Ovary (tissue), 9 donors: Measurements from ENCODE around the gene SLC26A4. TPM values are rescaled to one million over a fixed set of nuclear protein-coding genes. Genes with fewer than 3 reads are reported as not detected.

Experiments
- DNase-seq, 5 donors: peaks; one replicate each; pipeline ENCODE4 v3.0.0-alpha.2; 2019 to 2020
- H3K27ac ChIP-seq, 2 donors: fragments of 200-600 bp; one replicate each; pipeline versions ENCODE4 v1.5.1 to v1.8.0; 2019 to 2022
- H3K27me3 ChIP-seq: fragments of 200-600 bp; one replicate; pipeline ENCODE4 v1.8.0; 2022
- H3K36me3 ChIP-seq: fragments of 200-600 bp; sonication (generic); one replicate; pipeline ENCODE4 v1.5.1; 2019
- H3K4me1 ChIP-seq: one replicate; pipeline ENCODE4 v1.8.1; 2013; ENCODE audit warnings: mild to moderate bottlenecking, moderate library complexity; ENCODE audit not compliant: insufficient read depth
- H3K4me3 ChIP-seq: fragments of 200-600 bp; sonication (generic); one replicate; pipeline ENCODE4 v1.5.1; 2017
- H3K9me3 ChIP-seq, 2 donors: fragments of 200-600 bp in 1 of 2; sonication (generic) in 1 of 2; one replicate each; pipeline versions ENCODE4 v1.5.1 to v1.8.1; 2013 to 2019; ENCODE audit warnings: mild to moderate bottlenecking in 1 of 2, moderate library complexity in 1 of 2
- EP300 ChIP-seq: sonication (generic); formaldehyde crosslinking; IDR thresholded peaks from one replicate; pipeline ENCODE4 v1.6.1; 2017; ENCODE audit warnings: antibody characterized with exemption
- POLR2A ChIP-seq: fragments of 450-650 bp; IDR thresholded peaks from one replicate; pipeline ENCODE4 v1.6.1; 2017; ENCODE audit warnings: antibody characterized with exemption, mild to moderate bottlenecking, moderate library complexity
- WGBS, 3 donors: extraction: QIAGEN DNeasy Blood & Tissue Kit in 1 of 3; methylation state at CpG; one replicate each; pipeline versions ENCODE4 v1.1.5 to v1.1.7; 2013 to 2017; 5-methylcytosine and 5-hydroxymethylcytosine counted together
- intact Hi-C, 4 donors: fragments of 100-400 bp; cut with DNase I; formaldehyde crosslinking; loops; one replicate each; pipeline versions ENCODE4 v1.11.0 to v1.15.1; 2022 to 2023
- polyA plus RNA-seq, 2 donors: library from polyadenylated mRNA; stranded (reverse); fragments of 200-250 nt in 1 of 2; fragments of 350-450 nt in 1 of 2; fragmentation: Illumina TruSeq in 1 of 2; extraction: RNeasy Lipid Tissue Mini Kit (QIAGEN cat#74804) in 1 of 2; gene quantifications; one replicate each; pipeline ENCODE4 v1.2.3, GENCODE V29; 2013 to 2014
- total RNA-seq, 7 donors: library from RNA; depleted of rRNA in 2 of 7; stranded (reverse); fragments of >200 nt in 2 of 7; fragmentation: NEBNext Ultra II Directional in 3 of 7; extraction: Animal tissue kit (Norgen Biotek cat#: 25700) in 3 of 7; gene quantifications; one replicate each; pipeline versions ENCODE4 v1.1.0 to v1.2.4, GENCODE V29; 2016 to 2023
- TF ChIP-seq, protein P1 (sequence below), 3 donors: fragments of 450-650 bp in 2 of 3; fragments of 200-600 bp in 1 of 3; IDR thresholded peaks; one replicate each; pipeline versions ENCODE4 v1.5.1 to v1.8.0; 2016 to 2022; ENCODE audit warnings: antibody characterized with exemption in 3 of 3, mild to moderate bottlenecking in 1 of 3
- donor health status: DM: no; HTN: no; CAD: no; lungs with moderate emphysema.
- donor health status: DM: no; HTN: no; CAD: no.
- donor health status: Bipolar disorder and iron deficiency.
- donor health status: DM: yes; HTN: yes; CAD: no.
- donor health status: DM: no; HTN: no; CAD: no.
- donor health status: DM: yes; HTN: yes; CAD: no.

The SLC26A4 gene
- total and polyA plus RNA-seq, 9 donors = 0.11 to 1.3 (median 0.62) TPM

GRCh38 chr7:107643938-107644308 lies 16.7 kb upstream of the SLC26A4 start:
- peaks cover 1% of the 10 kb centered on the region for H3K4me1 ChIP-seq
- H3K36me3 ChIP-seq = no peaks in the 10 kb centered on the region
- no peaks in the 10 kb centered on the region for H3K27me3 ChIP-seq
- 84 to 90% (median 87%) methylated on average over 1 of the region's 1 CpG for WGBS, 3 donors
- H3K9me3 ChIP-seq = no peaks in the 10 kb centered on the region
- no peak for DNase-seq
- peak overlapping the region in 1 of 2 donors; percentile 51 for H3K27ac ChIP-seq
- intact Hi-C loops = no loop called here
- no peak overlapping the region for H3K4me3 ChIP-seq
- TF ChIP-seq, protein P1, sequence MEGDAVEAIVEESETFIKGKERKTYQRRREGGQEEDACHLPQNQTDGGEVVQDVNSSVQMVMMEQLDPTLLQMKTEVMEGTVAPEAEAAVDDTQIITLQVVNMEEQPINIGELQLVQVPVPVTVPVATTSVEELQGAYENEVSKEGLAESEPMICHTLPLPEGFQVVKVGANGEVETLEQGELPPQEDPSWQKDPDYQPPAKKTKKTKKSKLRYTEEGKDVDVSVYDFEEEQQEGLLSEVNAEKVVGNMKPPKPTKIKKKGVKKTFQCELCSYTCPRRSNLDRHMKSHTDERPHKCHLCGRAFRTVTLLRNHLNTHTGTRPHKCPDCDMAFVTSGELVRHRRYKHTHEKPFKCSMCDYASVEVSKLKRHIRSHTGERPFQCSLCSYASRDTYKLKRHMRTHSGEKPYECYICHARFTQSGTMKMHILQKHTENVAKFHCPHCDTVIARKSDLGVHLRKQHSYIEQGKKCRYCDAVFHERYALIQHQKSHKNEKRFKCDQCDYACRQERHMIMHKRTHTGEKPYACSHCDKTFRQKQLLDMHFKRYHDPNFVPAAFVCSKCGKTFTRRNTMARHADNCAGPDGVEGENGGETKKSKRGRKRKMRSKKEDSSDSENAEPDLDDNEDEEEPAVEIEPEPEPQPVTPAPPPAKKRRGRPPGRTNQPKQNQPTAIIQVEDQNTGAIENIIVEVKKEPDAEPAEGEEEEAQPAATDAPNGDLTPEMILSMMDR (IDR thresholded peaks at IDR 0.05) = no peak
- TF ChIP-seq EP300 (no peak), POLR2A (no peak)

DNA sequence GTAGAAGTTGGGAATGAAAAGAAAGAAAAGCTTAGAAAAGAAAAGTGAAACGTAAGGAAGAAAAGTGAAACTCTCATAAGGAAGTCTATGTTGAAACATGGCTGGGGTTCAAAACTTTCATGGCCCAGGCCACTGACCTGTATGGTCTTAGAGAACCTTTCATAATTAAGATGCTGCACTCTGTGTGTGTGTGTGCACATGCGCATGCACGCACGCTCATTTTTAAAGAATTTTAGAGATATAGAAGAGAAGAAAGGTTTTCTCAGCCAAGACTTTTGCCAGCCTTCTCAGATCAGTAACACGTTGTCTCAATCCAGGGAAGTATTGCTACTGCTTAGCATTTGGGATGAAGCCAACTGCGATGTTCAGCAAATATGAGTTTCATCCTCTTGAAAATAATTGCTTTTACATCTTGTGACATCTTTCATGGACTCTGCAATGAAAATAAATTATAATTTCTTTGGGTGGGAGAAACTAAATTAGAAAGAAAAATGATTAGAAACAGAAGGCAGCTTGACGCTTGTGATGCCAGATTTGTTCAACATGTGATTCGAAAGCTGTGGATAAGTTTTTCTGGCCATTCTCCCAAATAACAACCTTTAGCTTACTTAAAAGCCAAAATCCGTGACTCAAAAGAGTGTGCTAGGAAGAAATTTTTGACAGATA lies 16.2 kb upstream of the SLC26A4 start:
- DNase-seq = peak; percentile 27 to 57 (median 45)
- intact Hi-C loops = no loop called here
- Histone ChIP-seq H3K27me3 (no peaks in the 10 kb centered on the region), H3K27ac (peak overlapping the region in 1 of 2 donors; percentile 51), H3K4me1 (peaks cover 1% of the 10 kb centered on the region), H3K9me3 (no peaks in the 10 kb centered on the region), H3K36me3 (no peaks in the 10 kb centered on the region), H3K4me3 (no peak overlapping the region)
- TF ChIP-seq, protein P1 (IDR thresholded peaks at IDR 0.05) = no peak
- TF ChIP-seq EP300 (no peak), POLR2A (no peak)
- WGBS, 3 donors = 7 to 13% (median 7%) methylated on average over 9 of the region's 9 CpGs

GRCh38 chr7:107652642-107653041 lies 8.0 kb upstream of the SLC26A4 start:
- no peak for DNase-seq
- H3K9me3 ChIP-seq = peaks cover 0 to 3% of the 10 kb centered on the region in 2 donors
- H3K36me3 ChIP-seq = no peaks in the 10 kb centered on the region
- no peaks in the 10 kb centered on the region for H3K4me1 ChIP-seq
- H3K27me3 ChIP-seq = no peaks in the 10 kb centered on the region
- TF ChIP-seq, protein P1 (IDR thresholded peaks at IDR 0.05) = no peak
- no peak for TF ChIP-seq POLR2A
- TF ChIP-seq EP300 = no peak
- H3K27ac ChIP-seq = no peak overlapping the region
- WGBS, 3 donors = 93 to 98% (median 96%) methylated on average over 5 of the region's 5 CpGs
- intact Hi-C loops = no loop called here
- no peak overlapping the region for H3K4me3 ChIP-seq

DNA sequence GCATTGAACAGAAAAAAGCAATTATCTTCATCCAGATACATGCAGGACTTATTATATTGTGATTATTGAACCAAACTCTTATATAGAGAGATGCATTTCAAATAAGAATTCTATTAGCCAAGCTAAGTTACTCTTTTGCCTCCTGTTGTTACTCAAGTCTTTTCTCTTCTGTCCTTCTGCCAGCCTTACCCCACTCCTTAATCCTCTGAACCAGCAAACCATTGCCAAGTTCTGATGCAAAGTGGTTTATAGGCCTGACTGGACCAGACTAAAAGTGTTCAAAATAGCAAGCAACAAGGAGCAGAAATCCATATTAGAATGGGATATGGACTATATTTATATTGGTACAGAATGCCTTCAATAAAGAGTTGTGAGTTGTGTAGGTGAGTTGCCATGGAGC lies 2.2 kb upstream of the SLC26A4 start:
- H3K4me1 ChIP-seq = peaks cover 9% of the 10 kb centered on the region
- no peak for DNase-seq
- H3K27ac ChIP-seq = no peak overlapping the region
- H3K36me3 ChIP-seq = no peaks in the 10 kb centered on the region
- no peak overlapping the region for H3K4me3 ChIP-seq
- H3K9me3 ChIP-seq = no peaks in the 10 kb centered on the region
- H3K27me3 ChIP-seq = no peaks in the 10 kb centered on the region
- intact Hi-C loops = no loop called here
- TF ChIP-seq, protein P1 (IDR thresholded peaks at IDR 0.05) = no peak
- TF ChIP-seq EP300 (no peak), POLR2A (no peak)
